Breast epithelium (tissue), 3 donors: ENCODE results near the gene CNST.

Experiments used
- POLR2A ChIP-seq: fragments of 450-650 bp; IDR thresholded peaks from one replicate; pipeline ENCODE4 v1.6.1; 2016; ENCODE audit warnings: antibody characterized with exemption, mild to moderate bottlenecking, moderate library complexity
- POLR2AphosphoS5 ChIP-seq, 3 donors: sonication (generic); formaldehyde crosslinking; IDR thresholded peaks; one replicate each; pipeline ENCODE4 v1.6.1; 2017; ENCODE audit warnings: antibody characterized with exemption in 3 of 3
- TF ChIP-seq, protein P1 (sequence below), 3 donors: fragments of 450-650 bp; IDR thresholded peaks; one replicate each; pipeline ENCODE4 v1.5.1; 2016 to 2017; ENCODE audit warnings: antibody characterized with exemption in 3 of 3, mild to moderate bottlenecking in 3 of 3, moderate library complexity in 3 of 3

GRCh38 chr1:246708166-246708565, 141.9 kb downstream of the CNST start:
- TF ChIP-seq, protein P1, sequence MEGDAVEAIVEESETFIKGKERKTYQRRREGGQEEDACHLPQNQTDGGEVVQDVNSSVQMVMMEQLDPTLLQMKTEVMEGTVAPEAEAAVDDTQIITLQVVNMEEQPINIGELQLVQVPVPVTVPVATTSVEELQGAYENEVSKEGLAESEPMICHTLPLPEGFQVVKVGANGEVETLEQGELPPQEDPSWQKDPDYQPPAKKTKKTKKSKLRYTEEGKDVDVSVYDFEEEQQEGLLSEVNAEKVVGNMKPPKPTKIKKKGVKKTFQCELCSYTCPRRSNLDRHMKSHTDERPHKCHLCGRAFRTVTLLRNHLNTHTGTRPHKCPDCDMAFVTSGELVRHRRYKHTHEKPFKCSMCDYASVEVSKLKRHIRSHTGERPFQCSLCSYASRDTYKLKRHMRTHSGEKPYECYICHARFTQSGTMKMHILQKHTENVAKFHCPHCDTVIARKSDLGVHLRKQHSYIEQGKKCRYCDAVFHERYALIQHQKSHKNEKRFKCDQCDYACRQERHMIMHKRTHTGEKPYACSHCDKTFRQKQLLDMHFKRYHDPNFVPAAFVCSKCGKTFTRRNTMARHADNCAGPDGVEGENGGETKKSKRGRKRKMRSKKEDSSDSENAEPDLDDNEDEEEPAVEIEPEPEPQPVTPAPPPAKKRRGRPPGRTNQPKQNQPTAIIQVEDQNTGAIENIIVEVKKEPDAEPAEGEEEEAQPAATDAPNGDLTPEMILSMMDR (IDR thresholded peaks at IDR 0.05) = no peak
- TF ChIP-seq POLR2AphosphoS5 (IDR thresholded peaks at IDR 0.05) (no peak), POLR2A (no peak)
